ENCODE data around the gene IPCEF1. TPM values are rescaled to one million over a fixed set of nuclear protein-coding genes. Genes with fewer than 3 reads are reported as not detected.

IPCEF1 gene
- polyA plus RNA-seq, 1 donor (not counting 4 experiments of a cell fraction or from before 2014, with no cell fraction given) = 0.21 TPM

DNA sequence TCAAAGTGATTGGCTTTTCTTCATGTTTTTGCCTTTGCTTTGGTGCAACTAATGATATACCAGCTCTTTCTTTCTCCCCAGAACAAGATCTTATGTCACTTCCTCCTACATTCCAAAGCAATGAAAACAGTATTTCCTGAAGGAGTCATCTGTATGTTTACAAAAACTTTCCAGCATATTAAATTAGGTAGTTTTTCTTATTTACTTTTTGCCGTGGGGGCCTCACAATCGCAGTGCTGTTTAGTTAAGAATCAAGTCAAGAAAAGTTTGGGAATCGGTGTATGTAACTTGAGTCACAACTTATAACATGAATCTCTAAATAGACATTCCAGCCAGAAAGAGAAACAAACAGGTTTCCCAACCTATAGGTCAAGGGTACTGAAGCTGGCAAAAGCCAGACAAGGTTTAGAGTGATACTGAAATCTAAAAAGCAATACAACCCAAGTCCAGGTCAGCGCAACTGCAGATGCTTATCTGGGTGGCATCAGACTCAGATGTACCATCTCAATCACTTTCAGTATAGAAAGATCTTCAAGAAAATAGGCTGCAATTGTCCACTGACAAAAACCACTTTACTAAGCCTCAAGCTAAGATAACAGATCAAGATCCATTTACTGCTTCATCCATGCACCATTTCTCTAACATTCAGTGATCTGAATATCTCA, 63.6 kb downstream of the IPCEF1 start:
- H3K4me3 ChIP-seq (ENCODE audit: control insufficient read depth in 2 of 3, extremely low read depth in 1 of 3, insufficient read depth in 2 of 3, low read depth in 1 of 3, low read length in 3 of 3) = no peak overlapping the region

DNA sequence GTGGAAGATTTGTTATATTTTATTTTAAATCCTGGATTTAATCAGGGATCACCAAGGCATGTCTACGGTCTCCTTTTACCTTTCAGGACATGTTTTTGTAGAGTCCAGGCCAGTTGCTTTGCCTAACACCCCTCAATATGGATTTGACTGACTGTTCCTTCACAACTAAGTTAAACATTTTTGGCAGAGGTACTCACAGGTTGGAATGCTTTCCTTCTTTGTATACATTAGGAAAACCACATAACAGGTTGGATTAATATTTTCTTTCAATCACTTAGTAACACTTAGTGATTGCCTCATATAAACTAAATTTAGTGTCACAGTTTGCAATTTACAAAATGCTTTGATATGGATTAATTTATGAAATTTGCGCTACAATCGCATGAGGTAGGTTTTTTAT, 64.5 kb downstream of the IPCEF1 start:
- no peak overlapping the region for H3K27ac ChIP-seq (ENCODE audit: control insufficient read depth, insufficient read depth, low read length)
- TF ChIP-seq, protein P1, sequence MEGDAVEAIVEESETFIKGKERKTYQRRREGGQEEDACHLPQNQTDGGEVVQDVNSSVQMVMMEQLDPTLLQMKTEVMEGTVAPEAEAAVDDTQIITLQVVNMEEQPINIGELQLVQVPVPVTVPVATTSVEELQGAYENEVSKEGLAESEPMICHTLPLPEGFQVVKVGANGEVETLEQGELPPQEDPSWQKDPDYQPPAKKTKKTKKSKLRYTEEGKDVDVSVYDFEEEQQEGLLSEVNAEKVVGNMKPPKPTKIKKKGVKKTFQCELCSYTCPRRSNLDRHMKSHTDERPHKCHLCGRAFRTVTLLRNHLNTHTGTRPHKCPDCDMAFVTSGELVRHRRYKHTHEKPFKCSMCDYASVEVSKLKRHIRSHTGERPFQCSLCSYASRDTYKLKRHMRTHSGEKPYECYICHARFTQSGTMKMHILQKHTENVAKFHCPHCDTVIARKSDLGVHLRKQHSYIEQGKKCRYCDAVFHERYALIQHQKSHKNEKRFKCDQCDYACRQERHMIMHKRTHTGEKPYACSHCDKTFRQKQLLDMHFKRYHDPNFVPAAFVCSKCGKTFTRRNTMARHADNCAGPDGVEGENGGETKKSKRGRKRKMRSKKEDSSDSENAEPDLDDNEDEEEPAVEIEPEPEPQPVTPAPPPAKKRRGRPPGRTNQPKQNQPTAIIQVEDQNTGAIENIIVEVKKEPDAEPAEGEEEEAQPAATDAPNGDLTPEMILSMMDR (optimal IDR thresholded peaks at IDR 0.05 in 1 of 3, IDR thresholded peaks at IDR 0.05 in 1 of 3, conservative IDR thresholded peaks at IDR 0.05 in 1 of 3; ENCODE audit: extremely low read depth in 1 of 3, insufficient read depth in 2 of 3, low read length in 3 of 3) = no peak
- TF ChIP-seq EZH2 (IDR thresholded peaks at IDR 0.05; ENCODE audit: low read length) = no peak
- no peaks in the 10 kb centered on the region for H3K36me3 ChIP-seq (ENCODE audit: control insufficient read depth in 2 of 2, extremely low read depth in 1 of 2, insufficient read depth in 2 of 2, low read length in 2 of 2)
- peaks cover 12% of the 10 kb centered on the region for H3K4me1 ChIP-seq (ENCODE audit: control insufficient read depth, extremely low read depth, insufficient read depth, low read length)
- H3K9me1 ChIP-seq (ENCODE audit: control insufficient read depth, extremely low read depth, insufficient read depth, low read length) = no peaks in the 10 kb centered on the region
- no peak for FAIRE-seq
- no peak overlapping the region for H3K4me3 ChIP-seq (ENCODE audit: control insufficient read depth in 2 of 3, extremely low read depth in 1 of 3, insufficient read depth in 2 of 3, low read depth in 1 of 3, low read length in 3 of 3)
- H3K79me2 ChIP-seq (ENCODE audit: control insufficient read depth, insufficient read depth, low read length) = no peaks in the 10 kb centered on the region
- H3K9ac ChIP-seq (ENCODE audit: control insufficient read depth, extremely low read depth, insufficient read depth, low read length) = no peak overlapping the region
- no peaks in the 10 kb centered on the region for H3K9me3 ChIP-seq (ENCODE audit: control insufficient read depth, low read depth, low read length)
- dilution Hi-C loops (cut with MboI; ENCODE audit: extremely low pct_ligation_motif_present, low sequenced_read_pairs) = no loop called here
- H3K27me3 ChIP-seq (ENCODE audit: control insufficient read depth, extremely low read depth, insufficient read depth, low read length) = no peaks in the 10 kb centered on the region
- no peak for DNase-seq (ENCODE audit: low read depth, low spot score)
- no peak overlapping the region for H3K4me2 ChIP-seq (ENCODE audit: control insufficient read depth, extremely low read depth, insufficient read depth, low read depth, low read length)
- H2AFZ ChIP-seq (ENCODE audit: control insufficient read depth, low read length) = no peak overlapping the region
- H4K20me1 ChIP-seq (ENCODE audit: control insufficient read depth, extremely low read depth, insufficient read depth, low read length) = no peaks in the 10 kb centered on the region

More for the DNA sequence above, 63.6 kb downstream of the IPCEF1 start:
- dilution Hi-C loops (cut with MboI; ENCODE audit: extremely low pct_ligation_motif_present, low sequenced_read_pairs) = no loop called here
- H4K20me1 ChIP-seq (ENCODE audit: control insufficient read depth, extremely low read depth, insufficient read depth, low read length) = no peaks in the 10 kb centered on the region
- no peaks in the 10 kb centered on the region for H3K36me3 ChIP-seq (ENCODE audit: control insufficient read depth in 2 of 2, extremely low read depth in 1 of 2, insufficient read depth in 2 of 2, low read length in 2 of 2)
- H3K9ac ChIP-seq (ENCODE audit: control insufficient read depth, extremely low read depth, insufficient read depth, low read length) = peak overlapping the region; percentile 32
- H3K9me1 ChIP-seq (ENCODE audit: control insufficient read depth, extremely low read depth, insufficient read depth, low read length) = no peaks in the 10 kb centered on the region
- peak overlapping the region; percentile 39 for H3K27ac ChIP-seq (ENCODE audit: control insufficient read depth, insufficient read depth, low read length)
- peak; percentile 46 for FAIRE-seq
- H2AFZ ChIP-seq (ENCODE audit: control insufficient read depth, low read length) = peak overlapping the region; percentile 82
- no peak for DNase-seq (ENCODE audit: low read depth, low spot score)
- H3K79me2 ChIP-seq (ENCODE audit: control insufficient read depth, insufficient read depth, low read length) = no peaks in the 10 kb centered on the region
- no peaks in the 10 kb centered on the region for H3K9me3 ChIP-seq (ENCODE audit: control insufficient read depth, low read depth, low read length)
- no peaks in the 10 kb centered on the region for H3K27me3 ChIP-seq (ENCODE audit: control insufficient read depth, extremely low read depth, insufficient read depth, low read length)
- peaks cover 12% of the 10 kb centered on the region for H3K4me1 ChIP-seq (ENCODE audit: control insufficient read depth, extremely low read depth, insufficient read depth, low read length)
- no peak for TF ChIP-seq EZH2 (IDR thresholded peaks at IDR 0.05; ENCODE audit: low read length)
- TF ChIP-seq, protein P1 (optimal IDR thresholded peaks at IDR 0.05 in 1 of 3, IDR thresholded peaks at IDR 0.05 in 1 of 3, conservative IDR thresholded peaks at IDR 0.05 in 1 of 3; ENCODE audit: extremely low read depth in 1 of 3, insufficient read depth in 2 of 3, low read length in 3 of 3) = no peak
- peak overlapping the region; percentile 53 for H3K4me2 ChIP-seq (ENCODE audit: control insufficient read depth, extremely low read depth, insufficient read depth, low read depth, low read length)

All from keratinocyte (primary cell).